ENCODE measurements around the gene SCAI. TPM values are rescaled to one million over a fixed set of nuclear protein-coding genes. Genes with fewer than 3 reads are reported as not detected.
"Not testable (repeated sequence)": the region's sequence is repeated elsewhere in the genome, so short reads cannot be mapped to it uniquely, and the experiment has no call there.

The SCAI gene
- total RNA-seq, 3 donors from 2014 or later (not counting 1 experiment from before 2014, with no cell fraction given) = 8.5 to 13.0 (median 10.7) TPM

GRCh38 chr9:125125523-125125922, 17.8 kb downstream of the SCAI start:
- DNase-seq = no peak
- no peaks in the 10 kb centered on the region for H3K27me3 Mint-ChIP-seq (ENCODE audit: low read depth in 2 of 2)
- H3K4me3 Mint-ChIP-seq = peak overlapping the region; percentile 83
- no peaks in the 10 kb centered on the region for H3K36me3 Mint-ChIP-seq
- H3K9me3 ChIP-seq (ENCODE audit: control insufficient read depth, insufficient read depth, low read length) = no peaks in the 10 kb centered on the region
- WGBS (ENCODE audit: insufficient coverage) = 82% methylated on average over 7 of the region's 7 CpGs
- no peak for ATAC-seq
- H3K27ac ChIP-seq (ENCODE audit: low read length) = peak overlapping the region; percentile 57
- H3K27ac Mint-ChIP-seq = peak overlapping the region; percentile 87 to 98
- H3K4me3 ChIP-seq (ENCODE audit: low read length) = no peak overlapping the region
- TF ChIP-seq CTCF (IDR thresholded peaks at IDR 0.05) = no peak
- intact Hi-C loops (cut with micrococcal nuclease) = no loop called here
- H3K36me3 ChIP-seq (ENCODE audit: control insufficient read depth, insufficient read depth, low read length) = no peaks in the 10 kb centered on the region
- peaks cover 24 to 27% of the 10 kb centered on the region in 2 donors for H3K4me1 Mint-ChIP-seq
- H3K27me3 ChIP-seq (ENCODE audit: control insufficient read depth, insufficient read depth, low read length) = no peaks in the 10 kb centered on the region
- peaks cover 23% of the 10 kb centered on the region for H3K4me1 ChIP-seq (ENCODE audit: control insufficient read depth, insufficient read depth, low read length)
- no peaks in the 10 kb centered on the region for H3K9me3 Mint-ChIP-seq

- intact Hi-C loops (cut with micrococcal nuclease) = no loop called here
- no peaks in the 10 kb centered on the region for H3K36me3 Mint-ChIP-seq
- Histone ChIP-seq H3K27me3 (ENCODE audit: control insufficient read depth, insufficient read depth, low read length) (no peaks in the 10 kb centered on the region), H3K27ac (ENCODE audit: low read length) (no peak overlapping the region), H3K36me3 (ENCODE audit: control insufficient read depth, insufficient read depth, low read length) (no peaks in the 10 kb centered on the region), H3K9me3 (ENCODE audit: control insufficient read depth, insufficient read depth, low read length) (no peaks in the 10 kb centered on the region), H3K4me3 (ENCODE audit: low read length) (no peak overlapping the region), H3K4me1 (ENCODE audit: control insufficient read depth, insufficient read depth, low read length) (peaks cover 11% of the 10 kb centered on the region)
- no peaks in the 10 kb centered on the region for H3K27me3 Mint-ChIP-seq (ENCODE audit: low read depth in 2 of 2)
- no peak overlapping the region for H3K27ac Mint-ChIP-seq
- H3K4me3 Mint-ChIP-seq = no peak overlapping the region
- no peak for TF ChIP-seq CTCF (IDR thresholded peaks at IDR 0.05)
- no peaks in the 10 kb centered on the region for H3K9me3 Mint-ChIP-seq
- peak in 1 of 2 donors; percentile 8 for DNase-seq
- peaks cover 14 to 18% of the 10 kb centered on the region in 2 donors for H3K4me1 Mint-ChIP-seq
- no peak for ATAC-seq
- 43% methylated on average over 2 of the region's 2 CpGs for WGBS (ENCODE audit: insufficient coverage)
Observed at GRCh38 chr9:125121146-125121545, 22.2 kb downstream of the SCAI start.

- Histone ChIP-seq H3K4me1 (ENCODE audit: control insufficient read depth, insufficient read depth, low read length) (no peaks in the 10 kb centered on the region), H3K27ac (ENCODE audit: low read length) (no peak overlapping the region), H3K27me3 (ENCODE audit: control insufficient read depth, insufficient read depth, low read length) (no peaks in the 10 kb centered on the region), H3K36me3 (ENCODE audit: control insufficient read depth, insufficient read depth, low read length) (no peaks in the 10 kb centered on the region), H3K9me3 (ENCODE audit: control insufficient read depth, insufficient read depth, low read length) (no peaks in the 10 kb centered on the region), H3K4me3 (ENCODE audit: low read length) (no peak overlapping the region)
- TF ChIP-seq CTCF (IDR thresholded peaks at IDR 0.05) = no peak
- H3K27me3 Mint-ChIP-seq (ENCODE audit: low read depth in 2 of 2) = no peaks in the 10 kb centered on the region
- intact Hi-C loops (cut with micrococcal nuclease) = no loop called here
- ATAC-seq (peak in 2 of 3 donors; percentile 49 to 63), DNase-seq (peak in 1 of 2 donors; percentile 64)
- H3K4me1 Mint-ChIP-seq = peaks cover 7 to 9% of the 10 kb centered on the region in 2 donors
- H3K4me3 Mint-ChIP-seq = no peak overlapping the region
- H3K27ac Mint-ChIP-seq = no peak overlapping the region
- no peaks in the 10 kb centered on the region for H3K9me3 Mint-ChIP-seq
- WGBS (ENCODE audit: insufficient coverage) = 61% methylated on average over 4 of the region's 4 CpGs
- H3K36me3 Mint-ChIP-seq = no peaks in the 10 kb centered on the region
Observed at GRCh38 chr9:125119643-125120286, 23.6 kb downstream of the SCAI start.

GRCh38 chr9:125118696-125119095, 24.6 kb downstream of the SCAI start:
- H3K27me3 ChIP-seq (ENCODE audit: control insufficient read depth, insufficient read depth, low read length); H3K36me3 ChIP-seq (ENCODE audit: control insufficient read depth, insufficient read depth, low read length); H3K4me3 Mint-ChIP-seq; H3K4me1 ChIP-seq (ENCODE audit: control insufficient read depth, insufficient read depth, low read length); H3K9me3 ChIP-seq (ENCODE audit: control insufficient read depth, insufficient read depth, low read length); H3K36me3 Mint-ChIP-seq; H3K27ac Mint-ChIP-seq; H3K27ac ChIP-seq (ENCODE audit: low read length); H3K4me1 Mint-ChIP-seq; H3K27me3 Mint-ChIP-seq (ENCODE audit: low read depth in 2 of 2); ATAC-seq; H3K4me3 ChIP-seq (ENCODE audit: low read length); H3K9me3 Mint-ChIP-seq; intact Hi-C loops (cut with micrococcal nuclease); DNase-seq: not testable (repeated sequence)
- 94% methylated on average over 2 of the region's 2 CpGs for WGBS (ENCODE audit: insufficient coverage)

GRCh38 chr9:125114503-125114902, 28.8 kb downstream of the SCAI start:
- H3K9me3 ChIP-seq (ENCODE audit: control insufficient read depth, insufficient read depth, low read length); H3K4me3 Mint-ChIP-seq; H3K4me1 ChIP-seq (ENCODE audit: control insufficient read depth, insufficient read depth, low read length); ATAC-seq; H3K36me3 ChIP-seq (ENCODE audit: control insufficient read depth, insufficient read depth, low read length); H3K27ac Mint-ChIP-seq; DNase-seq; H3K27ac ChIP-seq (ENCODE audit: low read length); H3K9me3 Mint-ChIP-seq; H3K4me3 ChIP-seq (ENCODE audit: low read length); H3K27me3 Mint-ChIP-seq (ENCODE audit: low read depth in 2 of 2); H3K36me3 Mint-ChIP-seq; intact Hi-C loops (cut with micrococcal nuclease); H3K27me3 ChIP-seq (ENCODE audit: control insufficient read depth, insufficient read depth, low read length): not testable (repeated sequence)
- WGBS (ENCODE audit: insufficient coverage) = 86% methylated on average over 2 of the region's 4 CpGs
- peaks cover 5 to 18% of the 10 kb centered on the region in 2 donors for H3K4me1 Mint-ChIP-seq
